ENCODE measurements around the gene CAPZA2.

GRCh38 chr7:116857052-116857451, 5.3 kb upstream of the CAPZA2 start:
- no peak for TF ChIP-seq EZH2 (IDR thresholded peaks at IDR 0.05; ENCODE audit: insufficient read depth, poor library complexity, severe bottlenecking)
- TF ChIP-seq EZH2phosphoT487 (IDR thresholded peaks at IDR 0.05; ENCODE audit: insufficient read depth, low read depth): no peak
